Measurements from ENCODE around the gene COL16A1. TPM values are rescaled to one million over a fixed set of nuclear protein-coding genes. Genes with fewer than 3 reads are reported as not detected.

Gene COL16A1
- total RNA-seq, 4 donors from 2014 or later, result 76.5 to 292 (median 177) TPM

- H3K4me3 ChIP-seq, result no peak overlapping the region
- no peaks in the 10 kb centered on the region for H3K4me1 ChIP-seq
- TF ChIP-seq, protein P1, sequence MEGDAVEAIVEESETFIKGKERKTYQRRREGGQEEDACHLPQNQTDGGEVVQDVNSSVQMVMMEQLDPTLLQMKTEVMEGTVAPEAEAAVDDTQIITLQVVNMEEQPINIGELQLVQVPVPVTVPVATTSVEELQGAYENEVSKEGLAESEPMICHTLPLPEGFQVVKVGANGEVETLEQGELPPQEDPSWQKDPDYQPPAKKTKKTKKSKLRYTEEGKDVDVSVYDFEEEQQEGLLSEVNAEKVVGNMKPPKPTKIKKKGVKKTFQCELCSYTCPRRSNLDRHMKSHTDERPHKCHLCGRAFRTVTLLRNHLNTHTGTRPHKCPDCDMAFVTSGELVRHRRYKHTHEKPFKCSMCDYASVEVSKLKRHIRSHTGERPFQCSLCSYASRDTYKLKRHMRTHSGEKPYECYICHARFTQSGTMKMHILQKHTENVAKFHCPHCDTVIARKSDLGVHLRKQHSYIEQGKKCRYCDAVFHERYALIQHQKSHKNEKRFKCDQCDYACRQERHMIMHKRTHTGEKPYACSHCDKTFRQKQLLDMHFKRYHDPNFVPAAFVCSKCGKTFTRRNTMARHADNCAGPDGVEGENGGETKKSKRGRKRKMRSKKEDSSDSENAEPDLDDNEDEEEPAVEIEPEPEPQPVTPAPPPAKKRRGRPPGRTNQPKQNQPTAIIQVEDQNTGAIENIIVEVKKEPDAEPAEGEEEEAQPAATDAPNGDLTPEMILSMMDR (IDR thresholded peaks at IDR 0.05), result no peak
- TF ChIP-seq POLR2A (IDR thresholded peaks at IDR 0.05), result no peak
- intact Hi-C loops (cut with DNase I; ENCODE audit: low total_unique reads), result no loop called here
- H3K27ac ChIP-seq, result no peak overlapping the region
- H3K9me3 ChIP-seq, result no peaks in the 10 kb centered on the region
- no peaks in the 10 kb centered on the region for H3K36me3 ChIP-seq
- no peak for DNase-seq
- H3K27me3 ChIP-seq, result no peaks in the 10 kb centered on the region
Measured at GRCh38 chr1:31615414-31615813, 88.4 kb downstream of the COL16A1 start.

- Histone ChIP-seq H3K4me1 (no peaks in the 10 kb centered on the region), H3K27ac (no peak overlapping the region), H3K4me3 (no peak overlapping the region), H3K36me3 (no peaks in the 10 kb centered on the region), H3K27me3 (no peaks in the 10 kb centered on the region), H3K9me3 (no peaks in the 10 kb centered on the region)
- no peak for DNase-seq
- no peak for TF ChIP-seq POLR2A (IDR thresholded peaks at IDR 0.05)
- TF ChIP-seq, protein P1 (IDR thresholded peaks at IDR 0.05), result no peak
- intact Hi-C loops (cut with DNase I; ENCODE audit: low total_unique reads), result no loop called here
Measured at GRCh38 chr1:31614414-31615005, 89.3 kb downstream of the COL16A1 start.

DNA sequence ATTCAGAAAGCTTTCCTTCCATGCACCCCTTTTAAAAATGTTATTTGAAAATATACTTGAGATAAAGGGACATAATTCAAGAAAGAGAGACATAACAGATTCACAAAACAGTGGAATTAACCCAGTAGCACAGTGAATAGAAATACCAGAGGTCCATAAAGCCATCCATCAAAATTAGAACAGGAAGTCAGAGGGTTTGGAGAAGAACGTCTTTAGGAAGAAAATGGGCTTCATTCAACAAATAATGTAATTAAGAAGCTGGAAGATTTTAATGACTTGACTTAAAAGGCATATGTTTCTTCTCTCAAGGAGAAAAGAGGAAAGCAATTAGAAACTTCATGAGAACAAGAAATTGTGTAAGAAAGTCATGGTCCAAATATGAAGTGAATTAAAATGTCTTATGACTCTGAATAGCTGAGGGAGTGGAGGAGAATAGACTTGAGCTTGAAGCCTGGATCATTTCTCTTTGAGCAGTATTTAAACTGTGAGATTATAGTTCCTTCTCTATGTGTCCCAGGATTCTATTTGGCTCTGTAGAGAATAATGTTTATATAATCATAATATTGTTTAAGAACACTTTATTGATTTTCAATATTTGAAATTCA is 94.2 kb downstream of the COL16A1 start:
- H3K27me3 ChIP-seq, result no peaks in the 10 kb centered on the region
- DNase-seq, result no peak
- TF ChIP-seq, protein P1 (IDR thresholded peaks at IDR 0.05), result no peak
- no peak for TF ChIP-seq POLR2A (IDR thresholded peaks at IDR 0.05)
- intact Hi-C loops (cut with DNase I; ENCODE audit: low total_unique reads), result no loop called here
- H3K9me3 ChIP-seq, result no peaks in the 10 kb centered on the region
- no peaks in the 10 kb centered on the region for H3K36me3 ChIP-seq
- H3K4me3 ChIP-seq, result no peak overlapping the region
- peak overlapping the region in 1 of 2 donors; percentile 55 for H3K27ac ChIP-seq
- no peaks in the 10 kb centered on the region for H3K4me1 ChIP-seq

GRCh38 chr1:31607360-31607759 is 96.5 kb downstream of the COL16A1 start:
- Histone ChIP-seq H3K4me3 (no peak overlapping the region), H3K27me3 (no peaks in the 10 kb centered on the region)

DNA sequence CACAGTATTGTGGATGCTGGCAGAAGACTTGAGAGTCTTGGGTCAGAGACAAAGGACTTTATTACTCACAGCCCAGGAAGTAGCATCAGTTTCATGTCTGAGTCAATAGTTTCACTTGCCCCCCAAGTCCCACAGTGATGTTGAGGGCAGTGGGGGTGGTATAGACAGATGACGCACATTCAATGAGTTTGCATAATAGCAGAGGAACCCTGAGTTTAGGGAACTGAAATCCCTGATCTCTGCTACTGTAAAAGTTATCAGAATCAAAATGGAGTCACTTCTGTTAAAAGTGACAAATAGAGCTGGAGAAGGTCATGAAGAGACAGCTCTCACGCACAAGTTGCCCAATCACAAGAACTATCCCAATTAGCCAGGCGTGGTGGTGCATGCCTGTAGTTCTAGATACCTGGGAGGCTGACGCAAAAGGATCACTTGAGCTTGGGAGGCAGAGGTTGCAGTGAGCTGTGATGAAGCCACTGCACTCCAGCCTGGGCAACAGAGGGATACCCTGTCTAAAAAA is 97.8 kb downstream of the COL16A1 start:
- H3K4me3 ChIP-seq, result no peak overlapping the region
- no peaks in the 10 kb centered on the region for H3K36me3 ChIP-seq
- no peak for TF ChIP-seq POLR2A (IDR thresholded peaks at IDR 0.05)
- TF ChIP-seq, protein P1 (IDR thresholded peaks at IDR 0.05), result no peak
- H3K27me3 ChIP-seq, result no peaks in the 10 kb centered on the region
- no peak for DNase-seq
- no peaks in the 10 kb centered on the region for H3K9me3 ChIP-seq
- H3K4me1 ChIP-seq, result no peaks in the 10 kb centered on the region
- intact Hi-C loops (cut with DNase I; ENCODE audit: low total_unique reads), result no loop called here
- H3K27ac ChIP-seq, result no peak overlapping the region

More at GRCh38 chr1:31607360-31607759, 96.5 kb downstream of the COL16A1 start:
- intact Hi-C loops (cut with DNase I; ENCODE audit: low total_unique reads), result no loop called here
- no peaks in the 10 kb centered on the region for H3K36me3 ChIP-seq
- DNase-seq, result no peak
- no peak overlapping the region for H3K27ac ChIP-seq
- H3K4me1 ChIP-seq, result no peaks in the 10 kb centered on the region
- TF ChIP-seq, protein P1 (IDR thresholded peaks at IDR 0.05), result no peak
- no peak for TF ChIP-seq POLR2A (IDR thresholded peaks at IDR 0.05)
- H3K9me3 ChIP-seq, result no peaks in the 10 kb centered on the region

All from uterus (tissue), 4 donors.